Peyer's patch (tissue), 4 donors: ENCODE results near the gene CRELD1.

ENCODE experiments used
- POLR2A ChIP-seq, 2 donors: fragments of 450-650 bp; IDR thresholded peaks; one replicate each; pipeline ENCODE4 v1.5.1; 2017; ENCODE audit warnings: antibody characterized with exemption in 2 of 2, mild to moderate bottlenecking in 2 of 2, moderate library complexity in 2 of 2
- TF ChIP-seq, protein P1 (sequence below), 6 experiments: fragments of 450-650 bp in 4 of 6; fragments of 200-600 bp in 2 of 6; sonication (generic) in 1 of 6; IDR thresholded peaks; one replicate each; pipeline ENCODE4 v1.5.1; 2017 to 2019; ENCODE audit warnings: antibody characterized with exemption in 6 of 6, mild to moderate bottlenecking in 3 of 6, moderate library complexity in 1 of 6

DNA sequence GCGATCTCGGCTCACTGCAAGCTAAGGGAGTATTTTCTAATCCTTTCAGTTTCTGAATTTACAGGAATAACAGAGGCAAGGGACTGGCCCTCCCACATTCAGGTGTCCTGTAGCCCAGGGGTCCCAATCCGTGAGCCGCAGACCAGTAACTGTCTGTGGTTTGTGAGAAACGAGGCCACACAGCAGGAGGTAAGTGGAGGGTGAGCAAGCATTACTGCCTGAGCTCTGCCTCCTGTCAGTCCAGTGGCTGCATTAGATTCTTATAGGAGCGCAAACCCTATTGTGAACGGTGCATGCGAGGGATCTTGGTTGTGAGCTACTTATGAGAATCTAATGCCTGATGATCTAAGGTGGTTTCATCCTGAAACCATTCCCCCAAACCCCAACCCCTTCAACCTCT, 21.8 kb upstream of the CRELD1 start:
- TF ChIP-seq, protein P1, sequence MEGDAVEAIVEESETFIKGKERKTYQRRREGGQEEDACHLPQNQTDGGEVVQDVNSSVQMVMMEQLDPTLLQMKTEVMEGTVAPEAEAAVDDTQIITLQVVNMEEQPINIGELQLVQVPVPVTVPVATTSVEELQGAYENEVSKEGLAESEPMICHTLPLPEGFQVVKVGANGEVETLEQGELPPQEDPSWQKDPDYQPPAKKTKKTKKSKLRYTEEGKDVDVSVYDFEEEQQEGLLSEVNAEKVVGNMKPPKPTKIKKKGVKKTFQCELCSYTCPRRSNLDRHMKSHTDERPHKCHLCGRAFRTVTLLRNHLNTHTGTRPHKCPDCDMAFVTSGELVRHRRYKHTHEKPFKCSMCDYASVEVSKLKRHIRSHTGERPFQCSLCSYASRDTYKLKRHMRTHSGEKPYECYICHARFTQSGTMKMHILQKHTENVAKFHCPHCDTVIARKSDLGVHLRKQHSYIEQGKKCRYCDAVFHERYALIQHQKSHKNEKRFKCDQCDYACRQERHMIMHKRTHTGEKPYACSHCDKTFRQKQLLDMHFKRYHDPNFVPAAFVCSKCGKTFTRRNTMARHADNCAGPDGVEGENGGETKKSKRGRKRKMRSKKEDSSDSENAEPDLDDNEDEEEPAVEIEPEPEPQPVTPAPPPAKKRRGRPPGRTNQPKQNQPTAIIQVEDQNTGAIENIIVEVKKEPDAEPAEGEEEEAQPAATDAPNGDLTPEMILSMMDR (IDR thresholded peaks at IDR 0.05) = no peak
- TF ChIP-seq POLR2A (IDR thresholded peaks at IDR 0.05) = no peak
